SK-N-MC (cell line): ENCODE data around the gene CTNND2.

Experiments used
- EZH2 ChIP-seq: fragments of 200-600 bp; sonication (generic); IDR thresholded peaks from one replicate; pipeline ENCODE4 v1.6.1; 2017; ENCODE audit warnings: antibody characterized with exemption
- FOXP2 ChIP-seq: optimal IDR thresholded peaks from 2 replicates; pipeline ENCODE3; 2011; ENCODE audit warnings: mild to moderate bottlenecking, moderate library complexity; ENCODE audit not compliant: insufficient read depth; ENCODE audit errors: extremely low read length, control extremely low read depth
- POLR2AphosphoS5 ChIP-seq: IDR thresholded peaks from 2 replicates; pipeline ENCODE4 v1.6.1; 2012; ENCODE audit warnings: mild to moderate bottlenecking, low read depth, low read length, borderline replicate concordance

DNA sequence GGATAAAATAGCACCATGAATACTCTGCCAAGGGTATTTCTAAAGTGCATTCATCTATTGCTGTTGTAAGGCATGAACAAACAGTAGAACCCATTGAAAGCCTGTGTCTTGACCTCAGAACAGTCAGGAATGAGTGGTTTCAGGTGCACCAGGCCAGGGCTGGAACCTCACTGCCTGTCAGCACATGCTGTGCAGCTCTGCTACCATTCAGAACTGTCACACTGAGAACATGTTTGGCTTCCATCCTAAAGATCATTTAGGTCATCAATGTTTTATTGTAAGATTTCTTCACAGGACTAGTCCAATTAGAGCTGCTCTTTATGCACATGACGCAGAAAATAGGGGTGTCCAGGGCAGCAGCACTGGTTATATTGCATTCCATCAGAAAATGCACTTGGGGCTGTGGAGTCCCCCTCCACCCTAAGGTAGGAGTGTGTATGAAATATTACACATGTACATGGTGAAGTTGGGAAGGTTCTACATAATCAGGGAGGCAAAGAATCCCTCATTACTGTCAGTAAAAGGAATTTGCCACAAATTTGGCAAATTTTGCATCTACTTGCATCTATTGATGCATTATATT is 408.0 kb downstream of the CTNND2 start:
- TF ChIP-seq POLR2AphosphoS5 (no peak), EZH2 (no peak), FOXP2 (no peak)
